OCI-M2 (cell line): ENCODE results near the gene MRPL18.

ENCODE experiments used
- DNase-seq: peaks from one replicate; lab custom pipeline; 2025; ENCODE audit not compliant: unreplicated experiment; lab: John Stamatoyannopoulos, UW

Gene MRPL18

DNA sequence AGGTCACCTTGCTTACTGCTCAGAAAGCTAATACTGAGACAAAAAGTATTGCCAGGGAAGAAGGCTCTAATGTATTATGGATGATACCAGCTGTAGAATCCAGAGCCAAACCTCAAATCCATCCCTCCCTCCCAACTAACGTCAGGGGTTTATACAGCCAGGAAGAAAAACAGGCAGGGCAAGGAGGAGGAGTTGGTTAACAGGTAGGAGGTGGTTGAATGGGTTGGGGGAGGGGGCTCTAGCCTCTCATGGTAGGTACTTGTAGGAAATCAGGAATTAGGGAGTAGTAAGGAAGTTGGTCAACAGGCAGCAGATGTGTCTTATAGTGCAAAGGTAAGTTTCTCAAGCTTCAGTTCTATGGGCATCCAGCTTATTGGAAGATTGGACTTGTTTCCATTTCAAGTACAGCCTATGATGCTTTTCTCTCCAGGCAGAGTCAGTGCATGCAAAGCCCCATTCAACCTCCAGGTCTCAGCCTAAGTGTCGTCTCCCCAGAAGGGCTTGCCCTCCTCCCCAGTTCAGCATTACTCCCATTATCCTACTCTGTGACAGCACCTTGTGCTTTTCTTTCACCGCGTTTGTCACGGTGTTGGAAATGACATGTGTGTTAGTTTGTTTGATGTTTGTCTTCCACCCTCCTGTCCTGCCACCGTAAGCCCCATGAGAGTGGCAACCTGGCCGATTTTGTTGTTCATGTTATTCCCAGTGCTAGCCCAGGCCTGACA lies 47.9 kb downstream of the MRPL18 start:
- DNase-seq, result no peak

DNA sequence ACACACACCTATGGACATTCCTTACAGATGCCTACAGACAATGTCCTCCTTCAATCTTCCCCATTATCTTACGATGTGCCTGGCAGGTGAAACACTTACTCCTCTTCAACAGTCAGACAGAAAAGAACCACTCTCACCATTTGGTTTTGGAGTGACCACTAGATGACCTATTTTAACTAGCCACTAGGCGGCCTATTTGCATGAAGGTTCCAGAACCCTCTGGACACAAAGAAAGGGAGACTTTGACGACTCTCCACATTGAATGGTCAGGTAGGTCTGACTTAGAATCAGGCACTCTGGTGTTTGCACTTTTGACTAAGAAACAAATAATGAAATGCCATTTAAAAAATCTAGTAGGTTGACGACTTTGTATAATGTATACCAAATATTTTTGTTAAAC lies 51.8 kb downstream of the MRPL18 start:
- DNase-seq, result no peak

DNA sequence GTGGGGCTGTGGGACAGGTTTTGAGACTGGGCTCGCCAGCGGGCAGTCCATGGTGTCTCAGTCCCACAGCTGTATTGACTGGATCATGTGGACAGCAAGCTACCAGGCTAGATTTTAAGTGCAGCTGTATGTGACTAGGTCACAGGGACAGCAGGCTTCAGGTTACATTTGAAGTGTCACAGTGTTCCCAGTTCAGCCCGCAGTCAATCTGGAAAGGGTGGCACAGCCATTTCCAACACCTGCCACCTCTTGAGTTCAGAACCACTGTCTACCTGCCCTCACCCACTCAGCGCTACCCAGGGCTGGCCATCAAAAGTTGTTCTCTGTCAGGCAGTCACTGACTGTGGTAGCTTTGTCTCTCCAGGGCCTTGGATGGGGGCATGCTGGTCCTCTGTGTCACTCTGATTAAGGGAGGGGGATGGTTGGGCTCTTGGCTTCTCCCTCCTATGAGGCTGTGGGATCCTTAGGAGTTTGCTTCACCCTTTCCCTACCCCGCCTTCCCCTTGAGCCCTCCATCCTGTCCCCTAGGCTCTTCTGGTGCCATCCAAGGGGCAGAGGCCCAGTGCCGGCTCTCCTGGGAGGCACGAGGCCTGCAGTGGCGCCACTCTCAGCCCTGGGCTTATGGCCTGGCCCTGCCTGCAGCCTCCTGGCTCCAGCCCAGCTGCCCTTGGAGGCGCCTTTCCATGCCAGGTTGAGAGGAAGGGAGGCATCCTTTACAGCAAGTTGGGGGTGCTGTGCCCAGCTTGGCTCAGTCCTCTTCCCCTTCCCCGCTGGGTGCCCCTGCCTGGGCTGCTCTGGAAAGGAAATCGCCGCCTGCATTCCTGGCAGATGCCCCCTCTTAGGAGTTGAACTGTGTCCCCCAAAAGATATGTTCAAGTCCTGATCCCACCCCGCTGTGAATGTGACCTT lies 54.7 kb downstream of the MRPL18 start:
- no peak for DNase-seq
